ENCODE results near the gene DCAF8L2. TPM values are rescaled to one million over a fixed set of nuclear protein-coding genes. Genes with fewer than 3 reads are reported as not detected.

The DCAF8L2 gene
- total and polyA plus RNA-seq, 2 experiments from 2014 or later: not detected

DNA sequence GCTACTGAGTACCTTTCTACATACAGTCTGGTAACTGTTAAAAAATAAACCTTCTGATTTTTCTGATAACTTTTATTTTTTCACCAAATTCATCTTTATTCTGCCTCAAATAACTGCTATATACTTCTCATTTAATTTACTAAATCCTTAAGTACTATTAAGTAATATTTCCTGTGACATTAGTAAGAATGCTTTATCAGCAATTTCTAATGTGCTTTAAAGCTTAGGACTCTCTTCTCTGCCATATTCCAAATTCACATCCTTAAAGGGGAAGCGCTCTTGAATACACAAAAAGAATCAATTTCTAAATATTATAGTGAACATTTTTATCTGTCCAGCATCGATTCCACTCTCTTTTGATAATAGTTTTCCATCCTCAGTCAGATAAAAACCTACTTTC, 81.1 kb downstream of the DCAF8L2 start (continued):
- TF ChIP-seq, protein P1, sequence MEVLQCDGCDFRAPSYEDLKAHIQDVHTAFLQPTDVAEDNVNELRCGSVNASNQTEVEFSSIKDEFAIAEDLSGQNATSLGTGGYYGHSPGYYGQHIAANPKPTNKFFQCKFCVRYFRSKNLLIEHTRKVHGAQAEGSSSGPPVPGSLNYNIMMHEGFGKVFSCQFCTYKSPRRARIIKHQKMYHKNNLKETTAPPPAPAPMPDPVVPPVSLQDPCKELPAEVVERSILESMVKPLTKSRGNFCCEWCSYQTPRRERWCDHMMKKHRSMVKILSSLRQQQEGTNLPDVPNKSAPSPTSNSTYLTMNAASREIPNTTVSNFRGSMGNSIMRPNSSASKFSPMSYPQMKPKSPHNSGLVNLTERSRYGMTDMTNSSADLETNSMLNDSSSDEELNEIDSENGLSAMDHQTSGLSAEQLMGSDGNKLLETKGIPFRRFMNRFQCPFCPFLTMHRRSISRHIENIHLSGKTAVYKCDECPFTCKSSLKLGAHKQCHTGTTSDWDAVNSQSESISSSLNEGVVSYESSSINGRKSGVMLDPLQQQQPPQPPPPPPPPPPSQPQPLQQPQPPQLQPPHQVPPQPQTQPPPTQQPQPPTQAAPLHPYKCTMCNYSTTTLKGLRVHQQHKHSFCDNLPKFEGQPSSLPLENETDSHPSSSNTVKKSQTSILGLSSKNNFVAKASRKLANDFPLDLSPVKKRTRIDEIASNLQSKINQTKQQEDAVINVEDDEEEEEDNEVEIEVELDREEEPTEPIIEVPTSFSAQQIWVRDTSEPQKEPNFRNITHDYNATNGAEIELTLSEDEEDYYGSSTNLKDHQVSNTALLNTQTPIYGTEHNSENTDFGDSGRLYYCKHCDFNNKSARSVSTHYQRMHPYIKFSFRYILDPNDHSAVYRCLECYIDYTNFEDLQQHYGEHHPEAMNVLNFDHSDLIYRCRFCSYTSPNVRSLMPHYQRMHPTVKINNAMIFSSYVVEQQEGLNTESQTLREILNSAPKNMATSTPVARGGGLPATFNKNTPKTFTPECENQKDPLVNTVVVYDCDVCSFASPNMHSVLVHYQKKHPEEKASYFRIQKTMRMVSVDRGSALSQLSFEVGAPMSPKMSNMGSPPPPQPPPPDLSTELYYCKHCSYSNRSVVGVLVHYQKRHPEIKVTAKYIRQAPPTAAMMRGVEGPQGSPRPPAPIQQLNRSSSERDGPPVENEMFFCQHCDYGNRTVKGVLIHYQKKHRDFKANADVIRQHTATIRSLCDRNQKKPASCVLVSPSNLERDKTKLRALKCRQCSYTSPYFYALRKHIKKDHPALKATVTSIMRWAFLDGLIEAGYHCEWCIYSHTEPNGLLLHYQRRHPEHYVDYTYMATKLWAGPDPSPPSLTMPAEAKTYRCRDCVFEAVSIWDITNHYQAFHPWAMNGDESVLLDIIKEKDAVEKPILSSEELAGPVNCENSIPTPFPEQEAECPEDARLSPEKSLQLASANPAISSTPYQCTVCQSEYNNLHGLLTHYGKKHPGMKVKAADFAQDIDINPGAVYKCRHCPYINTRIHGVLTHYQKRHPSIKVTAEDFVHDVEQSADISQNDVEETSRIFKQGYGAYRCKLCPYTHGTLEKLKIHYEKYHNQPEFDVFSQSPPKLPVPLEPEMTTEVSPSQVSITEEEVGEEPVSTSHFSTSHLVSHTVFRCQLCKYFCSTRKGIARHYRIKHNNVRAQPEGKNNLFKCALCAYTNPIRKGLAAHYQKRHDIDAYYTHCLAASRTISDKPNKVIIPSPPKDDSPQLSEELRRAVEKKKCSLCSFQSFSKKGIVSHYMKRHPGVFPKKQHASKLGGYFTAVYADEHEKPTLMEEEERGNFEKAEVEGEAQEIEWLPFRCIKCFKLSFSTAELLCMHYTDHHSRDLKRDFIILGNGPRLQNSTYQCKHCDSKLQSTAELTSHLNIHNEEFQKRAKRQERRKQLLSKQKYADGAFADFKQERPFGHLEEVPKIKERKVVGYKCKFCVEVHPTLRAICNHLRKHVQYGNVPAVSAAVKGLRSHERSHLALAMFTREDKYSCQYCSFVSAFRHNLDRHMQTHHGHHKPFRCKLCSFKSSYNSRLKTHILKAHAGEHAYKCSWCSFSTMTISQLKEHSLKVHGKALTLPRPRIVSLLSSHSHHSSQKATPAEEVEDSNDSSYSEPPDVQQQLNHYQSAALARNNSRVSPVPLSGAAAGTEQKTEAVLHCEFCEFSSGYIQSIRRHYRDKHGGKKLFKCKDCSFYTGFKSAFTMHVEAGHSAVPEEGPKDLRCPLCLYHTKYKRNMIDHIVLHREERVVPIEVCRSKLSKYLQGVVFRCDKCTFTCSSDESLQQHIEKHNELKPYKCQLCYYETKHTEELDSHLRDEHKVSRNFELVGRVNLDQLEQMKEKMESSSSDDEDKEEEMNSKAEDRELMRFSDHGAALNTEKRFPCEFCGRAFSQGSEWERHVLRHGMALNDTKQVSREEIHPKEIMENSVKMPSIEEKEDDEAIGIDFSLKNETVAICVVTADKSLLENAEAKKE (CRISPR knock-in tag; IDR thresholded peaks at IDR 0.05): no peak
- no peak for TF ChIP-seq JUNB (IDR thresholded peaks at IDR 0.05; ENCODE audit: unreplicated experiment)
- no peak for TF ChIP-seq EZH2 (IDR thresholded peaks at IDR 0.05; ENCODE audit: low read depth, unreplicated experiment)
- no peak for TF ChIP-seq EZH2phosphoT487 (IDR thresholded peaks at IDR 0.05; ENCODE audit: unreplicated experiment)
- TF ChIP-seq NANOG (IDR thresholded peaks at IDR 0.05; ENCODE audit: borderline replicate concordance): no peak
- no peak for TF ChIP-seq STAT1 (IDR thresholded peaks at IDR 0.05; ENCODE audit: unreplicated experiment)
- TF ChIP-seq, protein P2, sequence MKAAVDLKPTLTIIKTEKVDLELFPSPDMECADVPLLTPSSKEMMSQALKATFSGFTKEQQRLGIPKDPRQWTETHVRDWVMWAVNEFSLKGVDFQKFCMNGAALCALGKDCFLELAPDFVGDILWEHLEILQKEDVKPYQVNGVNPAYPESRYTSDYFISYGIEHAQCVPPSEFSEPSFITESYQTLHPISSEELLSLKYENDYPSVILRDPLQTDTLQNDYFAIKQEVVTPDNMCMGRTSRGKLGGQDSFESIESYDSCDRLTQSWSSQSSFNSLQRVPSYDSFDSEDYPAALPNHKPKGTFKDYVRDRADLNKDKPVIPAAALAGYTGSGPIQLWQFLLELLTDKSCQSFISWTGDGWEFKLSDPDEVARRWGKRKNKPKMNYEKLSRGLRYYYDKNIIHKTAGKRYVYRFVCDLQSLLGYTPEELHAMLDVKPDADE (IDR thresholded peaks at IDR 0.05): no peak

DNA sequence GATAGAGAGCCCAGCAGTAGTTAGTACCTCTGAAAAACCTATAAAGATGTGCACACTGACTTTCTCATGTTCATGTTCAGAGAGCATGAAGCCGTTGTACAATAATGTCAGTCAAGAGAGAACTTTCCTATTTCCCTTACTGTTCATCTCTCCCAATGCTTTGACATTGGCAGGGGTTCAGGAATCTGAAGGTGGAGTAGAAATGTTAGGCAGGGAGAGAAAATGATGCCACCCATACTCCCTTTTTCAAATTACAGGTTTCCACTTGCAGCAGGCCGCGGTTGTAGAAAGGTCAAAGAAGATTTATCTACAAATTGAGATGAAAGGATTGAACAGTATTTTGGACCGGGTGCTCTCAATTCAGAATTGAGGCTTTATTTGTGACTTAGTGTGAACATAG, 84.3 kb downstream of the DCAF8L2 start:
- no peak overlapping the region for H3K4me2 ChIP-seq
- no peak overlapping the region for H2AFZ ChIP-seq
- no peaks in the 10 kb centered on the region for H3K9me2 ChIP-seq (ENCODE audit: insufficient read depth)
- H3K36me3 Mint-ChIP-seq (ENCODE audit: low read depth): no peaks in the 10 kb centered on the region
- no peak for ATAC-seq
- no peak overlapping the region for H3K27ac ChIP-seq (ENCODE audit: low read depth)
- no peak overlapping the region for H3K27ac Mint-ChIP-seq
- H3K4me3 Mint-ChIP-seq: no peak overlapping the region
- peaks cover 5% of the 10 kb centered on the region; the same call in 2 of the 3 replicates for H3K4me1 Mint-ChIP-seq
- H3K9me3 Mint-ChIP-seq: no peaks in the 10 kb centered on the region
- no peak overlapping the region for H3K4me3 ChIP-seq
- no peaks in the 10 kb centered on the region for H3K27me3 Mint-ChIP-seq (ENCODE audit: insufficient read depth, low read depth, poor library complexity)
- no peaks in the 10 kb centered on the region for H3K27me3 ChIP-seq (ENCODE audit: insufficient read depth)
- no peaks in the 10 kb centered on the region for H4K20me1 ChIP-seq (replicated peaks; ENCODE audit: insufficient read depth)
- no peaks in the 10 kb centered on the region for H3F3A ChIP-seq (replicated peaks; ENCODE audit: low read depth)
- no peaks in the 10 kb centered on the region for H3K36me3 ChIP-seq (ENCODE audit: insufficient read depth)
- no peak for DNase-seq (ENCODE audit: low spot score)
- no peaks in the 10 kb centered on the region for H3K4me1 ChIP-seq (ENCODE audit: insufficient read depth)
- no peaks in the 10 kb centered on the region for H3K79me2 ChIP-seq (replicated peaks; ENCODE audit: insufficient read depth)
- TF ChIP-seq STAT1 (IDR thresholded peaks at IDR 0.05; ENCODE audit: unreplicated experiment) (no peak), POLR2AphosphoS5 (IDR thresholded peaks at IDR 0.05; ENCODE audit: low read depth) (no peak), ZNF114 (CRISPR knock-in tag; IDR thresholded peaks at IDR 0.05) (no peak), JUNB (IDR thresholded peaks at IDR 0.05; ENCODE audit: unreplicated experiment) (no peak), CREB1 (CRISPR knock-in tag; IDR thresholded peaks at IDR 0.05; ENCODE audit: low read depth) (no peak)
- TF ChIP-seq, protein P2 (IDR thresholded peaks at IDR 0.05): no peak
- TF ChIP-seq, protein P3, sequence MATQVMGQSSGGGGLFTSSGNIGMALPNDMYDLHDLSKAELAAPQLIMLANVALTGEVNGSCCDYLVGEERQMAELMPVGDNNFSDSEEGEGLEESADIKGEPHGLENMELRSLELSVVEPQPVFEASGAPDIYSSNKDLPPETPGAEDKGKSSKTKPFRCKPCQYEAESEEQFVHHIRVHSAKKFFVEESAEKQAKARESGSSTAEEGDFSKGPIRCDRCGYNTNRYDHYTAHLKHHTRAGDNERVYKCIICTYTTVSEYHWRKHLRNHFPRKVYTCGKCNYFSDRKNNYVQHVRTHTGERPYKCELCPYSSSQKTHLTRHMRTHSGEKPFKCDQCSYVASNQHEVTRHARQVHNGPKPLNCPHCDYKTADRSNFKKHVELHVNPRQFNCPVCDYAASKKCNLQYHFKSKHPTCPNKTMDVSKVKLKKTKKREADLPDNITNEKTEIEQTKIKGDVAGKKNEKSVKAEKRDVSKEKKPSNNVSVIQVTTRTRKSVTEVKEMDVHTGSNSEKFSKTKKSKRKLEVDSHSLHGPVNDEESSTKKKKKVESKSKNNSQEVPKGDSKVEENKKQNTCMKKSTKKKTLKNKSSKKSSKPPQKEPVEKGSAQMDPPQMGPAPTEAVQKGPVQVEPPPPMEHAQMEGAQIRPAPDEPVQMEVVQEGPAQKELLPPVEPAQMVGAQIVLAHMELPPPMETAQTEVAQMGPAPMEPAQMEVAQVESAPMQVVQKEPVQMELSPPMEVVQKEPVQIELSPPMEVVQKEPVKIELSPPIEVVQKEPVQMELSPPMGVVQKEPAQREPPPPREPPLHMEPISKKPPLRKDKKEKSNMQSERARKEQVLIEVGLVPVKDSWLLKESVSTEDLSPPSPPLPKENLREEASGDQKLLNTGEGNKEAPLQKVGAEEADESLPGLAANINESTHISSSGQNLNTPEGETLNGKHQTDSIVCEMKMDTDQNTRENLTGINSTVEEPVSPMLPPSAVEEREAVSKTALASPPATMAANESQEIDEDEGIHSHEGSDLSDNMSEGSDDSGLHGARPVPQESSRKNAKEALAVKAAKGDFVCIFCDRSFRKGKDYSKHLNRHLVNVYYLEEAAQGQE (IDR thresholded peaks at IDR 0.05; ENCODE audit: unreplicated experiment): no peak
